Large intestine (tissue), 3 donors: ENCODE measurements around the gene CDK13. TPM values are rescaled to one million over a fixed set of nuclear protein-coding genes. Genes with fewer than 3 reads are reported as not detected.

Experiments used
- DNase-seq, 2 donors: peaks; one replicate each; pipeline versions ENCODE4 v3.0.0 to v3.0.0-alpha.2; 2013
- H3K27ac ChIP-seq: one replicate; pipeline ENCODE4 v1.5.1; 2013; ENCODE audit warnings: low read length
- H3K27me3 ChIP-seq: 2 replicates; pipeline ENCODE4 v1.6.1; 2013; ENCODE audit warnings: low read length; ENCODE audit not compliant: control insufficient read depth, insufficient read depth
- H3K36me3 ChIP-seq: 2 replicates; pipeline ENCODE4 v1.6.1; 2013; ENCODE audit warnings: low read length; ENCODE audit not compliant: control insufficient read depth, insufficient read depth
- H3K4me1 ChIP-seq: one replicate; pipeline ENCODE4 v1.6.1; 2013; ENCODE audit warnings: low read length; ENCODE audit not compliant: control insufficient read depth, insufficient read depth
- H3K4me3 ChIP-seq: one replicate; pipeline ENCODE4 v1.5.1; 2013; ENCODE audit warnings: low read length
- H3K9me3 ChIP-seq: one replicate; pipeline ENCODE4 v1.6.1; 2013; ENCODE audit warnings: mild to moderate bottlenecking, low read depth, low read length, moderate library complexity; ENCODE audit not compliant: control insufficient read depth
- WGBS: methylation state at CpG from one replicate; pipeline ENCODE4 v1.1.5; 2013; ENCODE audit warnings: low lambda C conversion rate; ENCODE audit not compliant: insufficient coverage; 5-methylcytosine and 5-hydroxymethylcytosine counted together
- polyA plus RNA-seq: library from polyadenylated mRNA; unstranded; fragments of 120-200 nt; gene quantifications from one replicate; pipeline ENCODE4 v1.2.1, GENCODE V29; 2013

CDK13 gene
- polyA plus RNA-seq, 1 donor: 48.6 TPM

DNA sequence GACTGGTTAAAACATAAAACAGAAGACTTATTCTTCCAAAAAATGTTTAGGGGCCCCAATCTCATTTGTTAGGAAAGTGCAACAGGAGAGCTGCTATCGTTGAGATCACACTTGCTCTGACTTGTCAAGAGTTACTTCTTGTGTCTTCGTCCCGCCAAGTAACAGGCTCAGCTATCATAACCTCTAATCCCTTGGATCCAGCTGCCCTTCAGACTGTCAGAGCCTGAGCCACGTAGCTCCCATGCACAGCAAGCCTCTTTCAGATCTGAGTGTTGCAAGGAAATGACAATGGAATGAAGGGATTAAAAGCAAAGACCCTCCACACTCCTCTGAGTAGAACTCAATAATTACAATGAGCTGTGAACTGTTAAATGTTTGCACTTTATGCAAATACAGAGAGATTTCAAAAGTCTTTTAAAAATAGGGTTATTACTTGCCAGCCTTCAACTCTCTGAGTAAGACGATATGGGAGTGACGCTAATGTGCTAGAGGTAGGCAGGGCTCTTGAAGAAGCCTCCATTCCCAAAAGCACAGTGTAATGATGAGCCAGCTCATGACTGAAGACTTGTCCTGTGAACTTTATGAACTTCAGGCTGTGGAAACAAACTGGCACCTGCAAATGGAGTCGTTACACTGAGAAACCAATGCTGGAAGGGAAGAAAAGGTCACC is 28.4 kb upstream of the CDK13 start:
- no peak for DNase-seq
- Histone ChIP-seq H3K4me1 (no peaks in the 10 kb centered on the region), H3K27me3 (no peaks in the 10 kb centered on the region), H3K27ac (no peak overlapping the region), H3K36me3 (no peaks in the 10 kb centered on the region), H3K4me3 (no peak overlapping the region), H3K9me3 (no peaks in the 10 kb centered on the region)
- WGBS: no CpG with 5 or more reads among the region's 7 CpGs

DNA sequence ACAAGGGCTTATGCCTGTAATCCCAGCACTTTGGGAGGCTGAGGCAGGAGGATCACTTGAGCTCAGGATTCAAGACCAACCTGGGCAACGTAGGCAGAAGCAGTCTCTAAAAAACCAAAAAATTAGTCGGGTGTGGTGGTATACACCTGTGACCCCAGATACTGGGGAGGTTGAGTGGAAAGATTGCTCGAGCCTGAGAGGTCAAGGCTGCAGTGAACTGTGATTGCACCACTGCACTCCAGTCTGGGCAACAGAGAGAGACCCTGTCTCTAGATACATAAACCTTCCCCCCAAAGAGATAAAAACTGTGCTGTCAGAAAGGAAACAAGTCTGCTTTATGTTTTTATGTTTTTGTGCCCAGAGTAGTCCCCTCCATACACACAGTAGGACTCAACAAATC is 27.5 kb upstream of the CDK13 start:
- Histone ChIP-seq H3K9me3 (no peaks in the 10 kb centered on the region), H3K4me1 (no peaks in the 10 kb centered on the region), H3K27ac (no peak overlapping the region), H3K27me3 (no peaks in the 10 kb centered on the region), H3K4me3 (no peak overlapping the region), H3K36me3 (no peaks in the 10 kb centered on the region)
- no CpG with 5 or more reads among the region's 3 CpGs for WGBS
- no peak for DNase-seq

DNA sequence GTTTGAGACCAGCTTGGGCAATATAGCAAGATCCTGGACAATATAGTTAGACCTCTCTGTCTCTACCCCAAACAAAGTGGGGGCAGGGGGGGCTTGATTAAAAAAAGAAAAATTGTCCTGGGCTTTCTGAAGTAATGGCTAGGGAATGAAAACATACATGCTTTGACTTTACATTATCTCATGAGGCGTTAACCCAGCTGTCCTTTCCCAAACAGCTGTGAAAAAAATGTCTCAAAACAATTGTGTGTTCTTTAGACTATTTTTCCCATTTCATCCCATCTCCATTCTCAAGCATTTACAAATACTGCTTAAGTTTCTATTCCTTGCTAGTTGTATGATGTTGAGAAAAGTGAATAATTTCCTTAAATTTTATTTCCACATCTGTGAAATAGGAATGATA is 27.0 kb upstream of the CDK13 start:
- DNase-seq: no peak
- no peak overlapping the region for H3K4me3 ChIP-seq
- H3K36me3 ChIP-seq: no peaks in the 10 kb centered on the region
- no peaks in the 10 kb centered on the region for H3K9me3 ChIP-seq
- no peaks in the 10 kb centered on the region for H3K27me3 ChIP-seq
- H3K4me1 ChIP-seq: no peaks in the 10 kb centered on the region
- no peak overlapping the region for H3K27ac ChIP-seq
- WGBS: no CpG with 5 or more reads among the region's 1 CpG

DNA sequence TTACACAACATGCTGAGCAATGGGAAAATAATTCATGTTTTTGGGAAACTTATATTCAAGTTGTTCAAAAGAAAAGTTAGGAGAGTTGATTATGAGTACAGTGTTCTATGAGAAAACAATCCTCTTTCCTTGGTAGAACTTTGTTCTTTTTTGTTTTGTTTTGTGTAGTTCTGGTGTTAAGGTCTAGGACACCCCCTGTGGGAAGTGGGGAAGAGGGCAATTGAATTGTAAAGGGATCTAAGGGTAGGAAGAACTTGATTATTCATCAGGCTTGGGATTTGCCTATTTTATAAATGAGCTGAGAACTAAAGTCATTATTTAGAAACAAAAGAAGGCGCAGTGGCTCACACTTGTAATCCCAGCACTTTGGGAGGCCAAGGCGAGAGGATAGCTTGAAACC is 25.9 kb upstream of the CDK13 start:
- Histone ChIP-seq H3K4me3 (no peak overlapping the region), H3K4me1 (no peaks in the 10 kb centered on the region), H3K36me3 (no peaks in the 10 kb centered on the region), H3K27ac (no peak overlapping the region), H3K9me3 (no peaks in the 10 kb centered on the region), H3K27me3 (no peaks in the 10 kb centered on the region)
- no peak for DNase-seq
- WGBS: no CpG with 5 or more reads among the region's 2 CpGs

DNA sequence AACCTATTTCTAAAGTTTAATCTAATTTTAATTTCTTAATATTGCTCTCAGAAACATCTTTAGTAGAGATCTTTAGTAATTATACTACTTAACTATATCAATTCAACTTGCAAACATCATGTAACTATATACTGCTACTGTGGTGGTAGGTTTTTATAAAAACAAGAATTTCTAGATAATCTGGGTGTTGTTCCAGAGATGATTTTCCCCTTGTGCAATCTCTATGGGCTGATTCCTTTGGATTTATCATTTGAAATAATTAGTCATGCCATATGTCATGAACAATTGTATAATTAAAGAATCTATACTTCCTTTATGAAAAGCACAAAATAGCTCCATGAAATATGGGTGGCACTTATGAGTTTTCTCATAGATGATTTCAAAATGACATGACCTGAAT is 23.9 kb upstream of the CDK13 start:
- H3K36me3 ChIP-seq: no peaks in the 10 kb centered on the region
- H3K4me3 ChIP-seq: no peak overlapping the region
- no peaks in the 10 kb centered on the region for H3K9me3 ChIP-seq
- H3K4me1 ChIP-seq: no peaks in the 10 kb centered on the region
- no peaks in the 10 kb centered on the region for H3K27me3 ChIP-seq
- no peak overlapping the region for H3K27ac ChIP-seq
- DNase-seq: no peak

DNA sequence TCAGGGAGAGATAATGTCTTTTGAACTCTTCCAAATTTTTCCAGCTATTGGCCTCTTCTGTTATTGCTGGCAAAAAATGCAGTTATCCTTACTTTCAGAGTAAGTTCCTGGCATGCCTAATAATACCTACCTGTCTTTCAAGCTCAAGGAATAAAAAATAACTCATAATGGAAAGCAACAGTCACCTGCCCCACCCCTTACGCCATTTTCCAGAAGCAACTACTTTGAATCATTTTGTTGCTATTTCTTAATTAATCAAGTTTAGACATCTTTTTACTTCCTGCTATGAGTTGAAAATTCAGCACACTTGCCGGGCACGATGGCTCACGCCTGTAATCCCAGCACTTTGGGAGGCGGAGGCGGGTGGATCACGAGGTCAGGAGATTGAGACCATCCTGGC is 23.0 kb upstream of the CDK13 start:
- no peak overlapping the region for H3K27ac ChIP-seq
- H3K36me3 ChIP-seq: no peaks in the 10 kb centered on the region
- no peaks in the 10 kb centered on the region for H3K9me3 ChIP-seq
- H3K4me1 ChIP-seq: no peaks in the 10 kb centered on the region
- H3K4me3 ChIP-seq: no peak overlapping the region
- WGBS: no CpG with 5 or more reads among the region's 7 CpGs
- no peaks in the 10 kb centered on the region for H3K27me3 ChIP-seq
- DNase-seq: no peak

DNA sequence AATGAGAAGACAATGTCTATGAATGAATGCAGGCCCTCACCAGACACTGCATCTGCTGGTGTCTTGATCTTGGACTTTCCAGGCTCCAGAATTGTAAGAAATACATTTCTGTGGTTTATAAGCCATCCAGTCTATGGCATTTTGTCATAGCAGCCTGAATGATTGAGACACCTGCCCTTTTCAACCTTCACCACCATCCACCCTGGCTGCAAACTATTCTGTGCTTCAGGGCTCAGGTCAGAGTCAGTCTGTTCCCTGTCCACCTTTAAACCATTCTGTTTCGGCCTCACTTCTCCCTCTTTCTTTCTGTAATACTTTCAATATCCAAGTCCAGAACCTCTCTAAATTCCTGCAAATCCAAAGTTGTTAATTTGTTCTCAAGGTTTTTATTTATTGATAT is 15.9 kb upstream of the CDK13 start:
- WGBS: 100% methylated on average over 1 of the region's 1 CpG

DNA sequence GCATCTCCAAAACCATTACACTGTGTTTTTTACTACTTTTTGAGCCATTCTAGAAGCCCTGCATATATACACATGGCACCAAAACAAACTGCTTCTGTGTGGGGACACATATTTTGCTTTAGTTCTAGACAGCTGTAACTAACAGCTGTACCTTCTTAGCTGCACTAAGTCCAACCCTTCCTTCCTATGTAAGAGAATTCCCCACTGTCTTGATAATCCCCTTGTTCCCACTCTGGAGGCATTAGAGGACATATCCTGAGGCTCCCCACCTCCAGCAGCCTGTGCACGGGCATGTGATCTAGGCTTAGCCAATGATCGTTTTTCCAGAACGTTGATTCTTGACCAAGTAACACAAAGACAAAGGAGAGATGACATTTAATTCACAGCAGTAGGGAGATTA is 13.3 kb upstream of the CDK13 start:
- Histone ChIP-seq H3K27ac (no peak overlapping the region), H3K36me3 (no peaks in the 10 kb centered on the region), H3K4me3 (no peak overlapping the region), H3K9me3 (no peaks in the 10 kb centered on the region), H3K4me1 (no peaks in the 10 kb centered on the region), H3K27me3 (no peaks in the 10 kb centered on the region)
- WGBS: no CpG with 5 or more reads among the region's 3 CpGs
- no peak for DNase-seq

More for the DNA sequence above, 15.9 kb upstream of the CDK13 start:
- DNase-seq: no peak
- Histone ChIP-seq H3K36me3 (no peaks in the 10 kb centered on the region), H3K27ac (no peak overlapping the region), H3K4me3 (no peak overlapping the region), H3K4me1 (no peaks in the 10 kb centered on the region), H3K9me3 (no peaks in the 10 kb centered on the region), H3K27me3 (no peaks in the 10 kb centered on the region)

DNA sequence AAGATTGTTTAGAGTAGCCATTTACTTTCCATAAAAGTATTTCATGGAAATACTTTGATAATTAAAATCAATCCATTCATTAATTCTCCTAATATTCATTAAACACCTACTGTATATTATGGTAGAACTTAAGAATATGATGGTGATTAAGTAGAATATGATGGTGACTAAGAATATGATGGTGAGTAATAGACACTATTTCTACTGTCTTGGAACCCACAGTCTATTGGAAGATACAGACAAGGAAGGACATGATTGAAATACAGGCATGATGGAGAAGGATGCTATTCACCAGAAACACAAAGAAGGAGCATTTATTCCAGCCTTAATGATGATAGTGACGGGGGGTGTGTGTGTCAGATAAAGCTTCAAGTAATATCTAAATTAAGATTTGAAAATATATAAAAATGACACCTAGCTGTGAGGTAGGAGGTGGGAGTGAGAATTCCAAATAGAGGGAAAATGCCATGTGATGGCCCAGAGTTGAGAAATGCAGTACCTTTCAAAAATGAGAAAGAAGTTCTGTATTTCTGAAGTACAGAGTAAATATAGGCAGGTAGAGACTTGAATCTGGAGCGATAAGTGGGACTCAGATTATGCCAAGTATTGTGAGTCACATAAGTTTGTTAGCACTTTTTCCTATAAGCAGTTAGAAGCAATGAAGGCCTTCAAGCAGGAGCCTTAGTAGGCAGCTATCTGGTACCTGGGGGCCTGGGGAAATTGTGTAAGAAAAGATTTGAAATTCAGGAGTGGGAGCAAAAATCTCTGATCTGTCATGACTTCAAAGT is 12.5 kb upstream of the CDK13 start:
- H3K36me3 ChIP-seq: no peaks in the 10 kb centered on the region
- no peak overlapping the region for H3K4me3 ChIP-seq
- no peaks in the 10 kb centered on the region for H3K9me3 ChIP-seq
- H3K27me3 ChIP-seq: no peaks in the 10 kb centered on the region
- 100% methylated on average over 1 of the region's 2 CpGs for WGBS
- H3K4me1 ChIP-seq: no peaks in the 10 kb centered on the region
- DNase-seq: no peak
- no peak overlapping the region for H3K27ac ChIP-seq

DNA sequence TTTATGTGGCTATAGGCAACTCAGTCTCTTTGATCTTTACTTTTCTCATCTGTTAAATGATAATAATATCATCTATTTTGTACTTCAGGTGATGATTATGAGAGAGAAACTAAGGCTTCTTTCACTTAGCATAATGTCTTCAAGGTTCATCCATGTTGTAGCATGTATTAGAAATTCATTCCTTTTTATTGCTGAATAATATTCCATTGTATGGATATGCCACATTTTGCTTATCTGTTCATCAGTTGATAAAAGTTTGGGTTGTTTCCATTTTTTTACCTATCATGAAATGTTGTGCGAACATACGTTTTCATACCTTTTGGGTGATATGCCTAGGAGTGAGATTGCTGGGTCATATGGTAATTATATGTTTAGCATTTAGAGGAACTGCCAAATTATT is 7.2 kb upstream of the CDK13 start:
- WGBS: 100% methylated on average over 2 of the region's 2 CpGs

DNA sequence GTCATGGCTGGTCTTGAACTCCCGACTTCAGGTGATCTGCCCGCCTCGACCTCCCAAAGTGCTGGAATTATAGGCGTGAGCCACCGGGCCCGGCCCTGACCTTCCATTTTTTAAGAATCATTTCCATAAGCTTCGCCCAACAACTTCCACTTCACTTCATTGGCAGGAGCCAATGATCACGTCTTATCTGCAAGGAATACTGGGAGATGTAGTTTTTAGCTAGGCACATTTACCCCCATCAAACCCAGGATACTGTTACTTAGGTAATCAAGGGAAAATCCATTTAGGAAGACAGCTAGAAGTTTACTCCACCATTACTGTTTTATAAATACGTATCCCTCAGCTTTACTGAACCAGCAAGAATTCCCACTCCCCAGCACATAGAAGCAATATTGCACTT is 3.4 kb upstream of the CDK13 start:
- WGBS: 100% methylated on average over 1 of the region's 9 CpGs
- H3K4me1 ChIP-seq: peaks cover 2% of the 10 kb centered on the region
- no peak overlapping the region for H3K27ac ChIP-seq
- H3K9me3 ChIP-seq: peaks cover 9% of the 10 kb centered on the region
- no peaks in the 10 kb centered on the region for H3K36me3 ChIP-seq
- no peak overlapping the region for H3K4me3 ChIP-seq
- DNase-seq: no peak
- H3K27me3 ChIP-seq: no peaks in the 10 kb centered on the region

More for the DNA sequence above, 7.2 kb upstream of the CDK13 start:
- Histone ChIP-seq H3K4me3 (no peak overlapping the region), H3K27ac (no peak overlapping the region), H3K4me1 (no peaks in the 10 kb centered on the region), H3K27me3 (no peaks in the 10 kb centered on the region), H3K9me3 (peaks cover 4% of the 10 kb centered on the region), H3K36me3 (no peaks in the 10 kb centered on the region)
- no peak for DNase-seq
